Adipose tissue (tissue), 3 donors: ENCODE data around the gene GOLGA8Q. TPM values are rescaled to one million over a fixed set of nuclear protein-coding genes. Genes with fewer than 3 reads are reported as not detected.
"Not testable (repeated sequence)": the region's sequence is repeated elsewhere in the genome, so short reads cannot be mapped to it uniquely, and the experiment has no call there.

Source experiments
- H3K27ac ChIP-seq: one replicate; pipeline ENCODE4 v1.5.1; 2013; ENCODE audit warnings: low read depth, low read length
- WGBS, 3 donors: extraction: QIAGEN DNeasy Blood & Tissue Kit; methylation state at CpG; one replicate each; pipeline ENCODE4 v1.1.7; 2013; 5-methylcytosine and 5-hydroxymethylcytosine counted together
- polyA plus RNA-seq, 3 donors: library from polyadenylated mRNA; stranded (reverse); fragments of 200-250 nt; gene quantifications; one replicate each; pipeline ENCODE4 v1.2.3, GENCODE V29; 2013
- donor health status: healthy with polysubstance abuse.
- donor health status: Bipolar disorder and iron deficiency.
- donor health status: healthy.

GOLGA8Q gene
- polyA plus RNA-seq: 1 to 10 TPM in 1 of 3 donors, under 1 TPM in 2; 0.45 to 1.6 (median 0.54) TPM

GRCh38 chr15:30551750-30552149 is at the start of gene GOLGA8Q:
Gene GOLGA8Q, plus strand, starts transcription at chr15:30552050. Its CDS starts 28 bp downstream, at chr15:30552078.
- WGBS, 3 donors: 83% methylated on average over 4 of the region's 9 CpGs; no CpG with 5 or more reads in 2 of the 3 donors
- not testable (repeated sequence) for H3K27ac ChIP-seq

- H3K27ac ChIP-seq: not testable (repeated sequence)
- WGBS, 3 donors: 86 to 95% (median 88%) methylated on average over 5 of the region's 11 CpGs
Observed at GRCh38 chr15:30502904-30503781, 48.7 kb upstream of the GOLGA8Q start.

DNA sequence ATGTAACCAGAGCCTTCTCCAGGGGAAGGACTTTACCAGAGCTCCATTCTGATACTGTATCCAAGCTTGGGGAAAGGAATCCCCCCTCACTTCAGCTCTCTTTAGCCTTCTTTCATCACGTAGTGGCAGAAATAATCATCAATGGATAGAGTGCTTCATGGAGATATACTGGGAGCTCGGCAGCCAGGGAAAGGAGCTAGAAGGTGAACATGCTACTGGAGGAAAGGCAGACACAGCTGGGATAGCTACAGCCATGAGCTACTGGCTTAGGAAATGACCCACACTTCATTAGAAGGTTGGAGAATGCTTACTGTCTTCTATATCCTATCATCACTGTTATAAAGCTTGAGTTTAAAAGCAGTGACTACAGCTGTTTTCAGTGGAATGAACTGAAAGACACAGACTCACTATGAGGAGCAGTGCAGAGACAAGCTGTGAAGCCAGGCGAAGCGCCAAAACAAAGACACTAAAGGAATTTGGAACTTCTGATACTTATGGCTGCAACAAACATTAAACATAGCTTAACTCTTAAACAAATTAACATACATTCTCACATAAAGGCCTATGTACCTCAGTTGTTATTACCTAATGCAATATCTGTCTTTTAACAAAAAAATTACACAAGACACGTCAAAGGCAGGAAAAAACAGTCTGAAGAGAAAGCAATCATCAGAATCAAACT is 47.5 kb upstream of the GOLGA8Q start:
- WGBS, 3 donors: 75 to 84% (median 83%) methylated on average over 2 to 4 of the region's 5 CpGs
- H3K27ac ChIP-seq: not testable (repeated sequence)

DNA sequence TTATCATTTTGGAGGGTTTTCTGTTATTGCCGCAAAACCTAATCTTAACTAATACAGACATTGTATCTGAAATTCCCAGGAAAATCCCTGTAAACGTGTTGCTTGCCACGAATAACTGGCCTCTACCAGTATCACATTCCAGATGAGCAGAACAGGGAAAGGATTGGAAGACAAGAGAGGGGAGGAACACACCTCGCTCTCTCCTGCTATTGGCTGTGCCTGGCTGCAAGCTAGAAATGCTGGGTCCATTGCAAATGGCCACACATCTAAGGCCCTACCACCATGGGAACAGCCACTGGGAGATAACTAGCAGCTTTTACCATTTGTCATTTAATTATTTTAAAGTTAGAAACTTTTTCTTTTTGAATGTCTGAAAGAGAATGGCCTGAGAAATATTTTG is 37.3 kb upstream of the GOLGA8Q start:
- no CpG with 5 or more reads among the region's 4 CpGs for WGBS, 3 donors
- not testable (repeated sequence) for H3K27ac ChIP-seq

GRCh38 chr15:30523453-30524243 is 28.2 kb upstream of the GOLGA8Q start:
- not testable (repeated sequence) for H3K27ac ChIP-seq
- 49 to 72% (median 71%) methylated on average over 1 to 3 of the region's 7 CpGs for WGBS, 3 donors

GRCh38 chr15:30525912-30526311 is 25.9 kb upstream of the GOLGA8Q start:
- no CpG with 5 or more reads among the region's 4 CpGs for WGBS, 3 donors
- H3K27ac ChIP-seq: not testable (repeated sequence)

GRCh38 chr15:30529049-30529448 is 22.8 kb upstream of the GOLGA8Q start:
- WGBS, 3 donors: no CpG with 5 or more reads among the region's 3 CpGs
- not testable (repeated sequence) for H3K27ac ChIP-seq

GRCh38 chr15:30566949-30567348 is 15.1 kb downstream of the GOLGA8Q start:
- WGBS, 3 donors: 15% methylated on average over 3 of the region's 6 CpGs; no CpG with 5 or more reads in 2 of the 3 donors

GRCh38 chr15:30573012-30573491 is 21.2 kb downstream of the GOLGA8Q start:
- WGBS, 3 donors: no CpG with 5 or more reads among the region's 38 CpGs
- not testable (repeated sequence) for H3K27ac ChIP-seq

More at GRCh38 chr15:30566949-30567348, 15.1 kb downstream of the GOLGA8Q start:
- not testable (repeated sequence) for H3K27ac ChIP-seq

DNA sequence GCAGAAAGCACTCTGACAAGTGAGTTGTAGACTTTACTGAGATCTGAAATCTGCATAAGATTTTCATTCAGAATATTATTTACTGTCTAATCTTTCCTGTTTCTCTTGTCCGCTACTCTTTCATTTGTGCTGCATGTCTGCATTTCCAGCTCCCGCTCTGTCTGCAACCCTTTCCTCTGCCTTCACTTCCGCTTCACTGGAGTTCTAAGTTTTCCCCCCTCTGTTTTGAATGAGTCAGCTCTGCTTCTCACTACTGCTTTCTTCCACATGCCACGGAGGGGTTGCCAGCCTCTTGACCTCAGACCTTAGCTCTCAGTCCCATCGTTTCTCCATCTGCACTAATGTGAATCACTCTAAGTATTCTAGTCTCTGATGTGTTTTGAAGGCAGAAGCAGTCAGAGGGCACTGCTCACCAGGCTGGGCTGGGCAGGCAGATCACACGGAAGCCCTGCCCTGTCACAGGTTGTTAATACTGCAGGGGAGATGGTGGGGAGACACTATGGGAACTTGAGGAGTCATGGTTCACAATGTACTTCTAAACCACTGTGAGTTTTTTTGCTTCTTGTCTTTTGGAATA is 27.6 kb downstream of the GOLGA8Q start:
- no CpG with 5 or more reads among the region's 6 CpGs for WGBS, 3 donors
- H3K27ac ChIP-seq: not testable (repeated sequence)

- not testable (repeated sequence) for H3K27ac ChIP-seq
- no CpG with 5 or more reads among the region's 4 CpGs for WGBS, 3 donors
Observed at GRCh38 chr15:30580716-30581115, 28.9 kb downstream of the GOLGA8Q start.

- not testable (repeated sequence) for H3K27ac ChIP-seq
- 7 to 20% (median 9%) methylated on average over 2 of the region's 2 CpGs for WGBS, 3 donors
Observed at GRCh38 chr15:30598953-30599352, 47.1 kb downstream of the GOLGA8Q start.

DNA sequence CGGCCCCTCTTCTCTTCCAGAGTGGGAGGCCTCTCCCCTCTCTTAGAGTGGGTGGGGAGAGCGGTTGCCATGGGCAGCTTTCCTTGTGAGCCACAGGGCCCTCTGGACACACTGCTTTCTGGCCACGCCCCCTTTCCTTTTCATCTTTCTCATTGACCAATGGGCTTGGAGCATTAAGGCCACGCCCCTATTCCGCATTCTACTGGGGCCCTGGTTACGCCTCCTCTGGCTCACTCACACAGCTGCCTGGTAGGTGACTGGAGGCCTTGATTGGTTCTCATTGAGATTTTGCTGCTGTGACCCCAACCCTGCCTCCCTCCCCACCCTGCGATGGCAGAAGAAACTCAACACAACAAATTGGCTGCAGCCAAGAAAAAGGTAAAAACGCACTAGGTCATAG is 51.9 kb downstream of the GOLGA8Q start, which contains the start of gene GOLGA8H:
GOLGA8H (plus strand) TSS at position 233 of the 400 bp plus-strand sequence; CDS start at position 331, 98 bp downstream.
- 92 to 97% (median 97%) methylated on average over 3 to 6 of the region's 8 CpGs for WGBS, 3 donors
- not testable (repeated sequence) for H3K27ac ChIP-seq

Other genes with a start within 250 kb of the GOLGA8Q start
- 1 to 10 TPM in 1 of 3 donors, under 1 TPM in 2; 0.67 to 1.4 (median 0.92) TPM for gene CHRFAM7A, start 158.5 kb upstream of the GOLGA8Q start, polyA plus RNA-seq
- gene GOLGA8R, start 137.8 kb upstream of the GOLGA8Q start, polyA plus RNA-seq: 1 to 10 TPM in 2 of 3 donors, under 1 TPM in 1; 0.86 to 4.4 (median 2.9) TPM
- 1 to 10 TPM in 2 of 3 donors, under 1 TPM in 1; 0.89 to 2.1 (median 1.7) TPM for gene GOLGA8H, start 52.0 kb downstream of the GOLGA8Q start, polyA plus RNA-seq